Epithelial cell of esophagus (primary cell): ENCODE data around the gene HSPB7.

Source experiments
- DNase-seq: peaks from one replicate; pipeline ENCODE4 v3.0.0; 2010; ENCODE audit warnings: low read depth
- H3K4me3 ChIP-seq: 2 replicates; pipeline ENCODE4 v1.5.1; 2011; ENCODE audit warnings: mild to moderate bottlenecking, low read length, control low read depth
- TF ChIP-seq, protein P1 (sequence below): IDR thresholded peaks from 2 replicates; pipeline ENCODE4 v1.5.1; 2011; ENCODE audit warnings: low read depth, mild to moderate bottlenecking, low read length, control low read depth, inconsistent platforms; ENCODE audit not compliant: insufficient read depth; ENCODE audit errors: missing control alignments

Gene HSPB7

DNA sequence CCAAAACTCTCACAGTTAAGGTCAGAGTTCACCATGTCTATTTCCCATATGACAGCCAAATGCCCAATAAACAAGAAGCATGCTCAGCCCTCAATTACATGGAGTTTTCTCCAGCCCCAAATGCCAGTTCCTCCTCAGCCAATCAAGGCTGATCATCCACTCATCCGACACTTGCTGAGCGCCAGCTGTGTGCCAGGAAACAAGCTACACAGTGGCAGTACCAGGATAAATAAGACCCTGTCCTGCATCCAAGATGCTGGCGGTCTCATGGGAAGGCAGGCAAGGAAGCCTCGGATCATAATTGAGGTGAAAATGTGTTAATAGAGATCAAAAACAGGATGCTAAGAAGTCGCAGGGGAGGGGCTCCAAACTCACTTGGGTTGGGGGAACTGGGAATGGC lies 49.7 kb downstream of the HSPB7 start:
- H3K4me3 ChIP-seq: no peak overlapping the region
- TF ChIP-seq, protein P1, sequence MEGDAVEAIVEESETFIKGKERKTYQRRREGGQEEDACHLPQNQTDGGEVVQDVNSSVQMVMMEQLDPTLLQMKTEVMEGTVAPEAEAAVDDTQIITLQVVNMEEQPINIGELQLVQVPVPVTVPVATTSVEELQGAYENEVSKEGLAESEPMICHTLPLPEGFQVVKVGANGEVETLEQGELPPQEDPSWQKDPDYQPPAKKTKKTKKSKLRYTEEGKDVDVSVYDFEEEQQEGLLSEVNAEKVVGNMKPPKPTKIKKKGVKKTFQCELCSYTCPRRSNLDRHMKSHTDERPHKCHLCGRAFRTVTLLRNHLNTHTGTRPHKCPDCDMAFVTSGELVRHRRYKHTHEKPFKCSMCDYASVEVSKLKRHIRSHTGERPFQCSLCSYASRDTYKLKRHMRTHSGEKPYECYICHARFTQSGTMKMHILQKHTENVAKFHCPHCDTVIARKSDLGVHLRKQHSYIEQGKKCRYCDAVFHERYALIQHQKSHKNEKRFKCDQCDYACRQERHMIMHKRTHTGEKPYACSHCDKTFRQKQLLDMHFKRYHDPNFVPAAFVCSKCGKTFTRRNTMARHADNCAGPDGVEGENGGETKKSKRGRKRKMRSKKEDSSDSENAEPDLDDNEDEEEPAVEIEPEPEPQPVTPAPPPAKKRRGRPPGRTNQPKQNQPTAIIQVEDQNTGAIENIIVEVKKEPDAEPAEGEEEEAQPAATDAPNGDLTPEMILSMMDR: no peak
- no peak for DNase-seq

- DNase-seq: no peak
- H3K4me3 ChIP-seq: no peak overlapping the region
- TF ChIP-seq, protein P1: no peak
These were observed 50.9 kb downstream of the HSPB7 start for GRCh38 chr1:15966956-15967344.

GRCh38 chr1:15966081-15966955 lies 51.5 kb downstream of the HSPB7 start:
- H3K4me3 ChIP-seq: no peak overlapping the region
- TF ChIP-seq, protein P1: no peak
- DNase-seq: peak; percentile 46

- H3K4me3 ChIP-seq: no peak overlapping the region
- DNase-seq: no peak
- TF ChIP-seq, protein P1: no peak
These were observed 52.5 kb downstream of the HSPB7 start for GRCh38 chr1:15965228-15965767.
